Ovary (tissue), 3 donors: ENCODE data around the gene DYRK1A.

Experiments
- CTCF ChIP-seq, 3 donors: fragments of 450-650 bp in 2 of 3; fragments of 200-600 bp in 1 of 3; IDR thresholded peaks; one replicate each; pipeline versions ENCODE4 v1.5.1 to v1.8.0; 2016 to 2022; ENCODE audit warnings: antibody characterized with exemption in 3 of 3, mild to moderate bottlenecking in 1 of 3
- EP300 ChIP-seq: sonication (generic); formaldehyde crosslinking; IDR thresholded peaks from one replicate; pipeline ENCODE4 v1.6.1; 2017; ENCODE audit warnings: antibody characterized with exemption
- POLR2A ChIP-seq: fragments of 450-650 bp; IDR thresholded peaks from one replicate; pipeline ENCODE4 v1.6.1; 2017; ENCODE audit warnings: antibody characterized with exemption, mild to moderate bottlenecking, moderate library complexity
- donor health status: DM: no; HTN: no; CAD: no.

DNA sequence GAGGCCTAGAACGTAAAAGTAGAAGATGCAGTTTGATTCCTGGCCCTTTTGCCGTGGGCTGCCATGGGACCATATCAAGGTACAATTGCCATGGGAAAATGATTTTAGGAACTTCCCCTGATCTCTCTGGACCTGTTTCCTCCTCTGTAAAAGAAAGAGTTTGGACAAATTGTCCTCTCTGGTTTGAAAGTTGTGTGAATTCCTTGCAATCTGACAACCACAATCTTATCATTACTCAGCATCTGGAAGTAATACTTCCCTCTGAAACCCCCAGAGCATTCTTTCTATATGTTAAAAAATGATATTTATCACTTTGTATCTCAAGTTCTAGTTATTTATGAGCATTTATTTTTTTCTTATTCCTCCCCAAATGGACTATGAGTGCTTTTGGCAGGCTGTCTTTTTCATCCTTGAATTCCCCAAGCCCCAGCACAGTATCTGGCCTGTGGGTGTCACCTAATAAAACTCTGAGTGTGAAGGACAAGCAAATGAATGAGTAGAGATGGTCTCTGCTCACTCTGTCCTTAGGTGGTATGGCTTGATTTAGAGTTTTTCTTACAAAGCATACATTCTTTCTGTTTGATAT is 181.1 kb downstream of the DYRK1A start:
- no peak for TF ChIP-seq CTCF (IDR thresholded peaks at IDR 0.05)
- TF ChIP-seq POLR2A = no peak
- no peak for TF ChIP-seq EP300
